BJ (cell line): ENCODE data around the gene ADAM15. TPM values are rescaled to one million over a fixed set of nuclear protein-coding genes. Genes with fewer than 3 reads are reported as not detected.

ENCODE experiments used
- CTCF ChIA-PET: fragments of 350-600 bp; formaldehyde crosslinking; extraction: SDS; loops from one replicate; lab custom pipeline; 2021; ENCODE audit warnings: antibody characterized with exemption, inconsistent platforms; lab: Yijun Ruan, JAX
- POLR2A ChIA-PET: fragments of 300-600 bp; sonication (Branson Sonifier 250); formaldehyde crosslinking; extraction: SDS; loops from one replicate; lab custom pipeline; 2021; ENCODE audit warnings: antibody characterized with exemption; lab: Charles Lee
- DNase-seq: peaks from one replicate; pipeline ENCODE4 v3.0.0-alpha.2; 2011; ENCODE audit warnings: low read depth
- H3K27me3 ChIP-seq: 2 replicates; pipeline ENCODE4 v1.6.0; 2011; ENCODE audit warnings: low read length; ENCODE audit not compliant: control insufficient read depth, insufficient read depth
- H3K36me3 ChIP-seq: 2 replicates; pipeline ENCODE4 v1.5.1; 2011; ENCODE audit warnings: low read length; ENCODE audit not compliant: control insufficient read depth, insufficient read depth
- H3K4me3 ChIP-seq: 2 replicates; pipeline ENCODE4 v1.5.1; 2011; ENCODE audit warnings: low read depth, mild to moderate bottlenecking, control low read depth, low read length
- polyA plus RNA-seq: library from polyadenylated mRNA; depleted of rRNA; stranded (reverse); fragments of >200 nt; gene quantifications from 2 replicates; pipeline ENCODE4 v1.2.3, GENCODE V29; 2011
- TF ChIP-seq, protein P1 (sequence below): IDR thresholded peaks from 2 replicates; pipeline ENCODE4 v1.5.1; 2011; ENCODE audit warnings: low read depth, mild to moderate bottlenecking, control low read depth, inconsistent platforms, low read length, moderate library complexity; ENCODE audit not compliant: insufficient read depth

The ADAM15 gene
- polyA plus RNA-seq, 1 experiment = 88.8 TPM

DNA sequence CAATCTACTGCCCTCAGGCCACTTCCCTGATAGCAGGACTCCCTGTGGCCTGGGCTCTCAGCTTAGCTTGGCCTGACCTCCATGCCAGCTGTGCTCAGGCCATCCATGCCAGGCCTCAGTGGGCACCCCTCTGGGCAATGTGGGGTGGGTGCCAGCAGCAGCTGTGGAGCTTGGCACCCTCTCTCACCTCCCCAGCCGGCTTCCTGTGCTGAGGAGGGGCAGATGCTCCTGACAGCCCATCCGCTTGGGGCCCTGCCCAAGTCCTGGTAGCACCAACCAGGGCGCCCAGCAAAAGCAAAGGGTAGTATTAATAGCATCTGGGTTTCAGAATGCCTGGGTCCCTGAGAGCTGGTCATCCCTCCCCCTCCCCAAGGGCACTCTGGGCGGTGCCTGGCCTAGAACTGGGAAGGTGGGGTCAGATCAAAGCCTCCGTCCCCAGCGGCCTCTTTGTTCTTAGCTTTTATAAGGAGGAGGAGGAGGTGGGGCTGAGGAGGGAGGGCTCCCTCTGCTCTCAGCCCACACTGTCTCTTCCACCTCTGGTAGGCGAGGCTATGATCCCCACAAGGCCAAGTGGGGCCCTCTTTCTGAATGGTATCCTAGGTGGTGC, 18.5 kb downstream of the ADAM15 start:
- CTCF ChIA-PET = interaction anchor here (1.4 to 17.0 kb wide), 3 partner anchors 8 to 25 kb away, joined by 4 to 147 read pairs (median 26); no protein-coding TSS in a partner anchor
- Histone ChIP-seq H3K27me3 (no peaks in the 10 kb centered on the region), H3K4me3 (no peak overlapping the region), H3K36me3 (peaks cover 11% of the 10 kb centered on the region)
- TF ChIP-seq, protein P1, sequence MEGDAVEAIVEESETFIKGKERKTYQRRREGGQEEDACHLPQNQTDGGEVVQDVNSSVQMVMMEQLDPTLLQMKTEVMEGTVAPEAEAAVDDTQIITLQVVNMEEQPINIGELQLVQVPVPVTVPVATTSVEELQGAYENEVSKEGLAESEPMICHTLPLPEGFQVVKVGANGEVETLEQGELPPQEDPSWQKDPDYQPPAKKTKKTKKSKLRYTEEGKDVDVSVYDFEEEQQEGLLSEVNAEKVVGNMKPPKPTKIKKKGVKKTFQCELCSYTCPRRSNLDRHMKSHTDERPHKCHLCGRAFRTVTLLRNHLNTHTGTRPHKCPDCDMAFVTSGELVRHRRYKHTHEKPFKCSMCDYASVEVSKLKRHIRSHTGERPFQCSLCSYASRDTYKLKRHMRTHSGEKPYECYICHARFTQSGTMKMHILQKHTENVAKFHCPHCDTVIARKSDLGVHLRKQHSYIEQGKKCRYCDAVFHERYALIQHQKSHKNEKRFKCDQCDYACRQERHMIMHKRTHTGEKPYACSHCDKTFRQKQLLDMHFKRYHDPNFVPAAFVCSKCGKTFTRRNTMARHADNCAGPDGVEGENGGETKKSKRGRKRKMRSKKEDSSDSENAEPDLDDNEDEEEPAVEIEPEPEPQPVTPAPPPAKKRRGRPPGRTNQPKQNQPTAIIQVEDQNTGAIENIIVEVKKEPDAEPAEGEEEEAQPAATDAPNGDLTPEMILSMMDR = no peak
- POLR2A ChIA-PET = no interaction called here
- no peak for DNase-seq

DNA sequence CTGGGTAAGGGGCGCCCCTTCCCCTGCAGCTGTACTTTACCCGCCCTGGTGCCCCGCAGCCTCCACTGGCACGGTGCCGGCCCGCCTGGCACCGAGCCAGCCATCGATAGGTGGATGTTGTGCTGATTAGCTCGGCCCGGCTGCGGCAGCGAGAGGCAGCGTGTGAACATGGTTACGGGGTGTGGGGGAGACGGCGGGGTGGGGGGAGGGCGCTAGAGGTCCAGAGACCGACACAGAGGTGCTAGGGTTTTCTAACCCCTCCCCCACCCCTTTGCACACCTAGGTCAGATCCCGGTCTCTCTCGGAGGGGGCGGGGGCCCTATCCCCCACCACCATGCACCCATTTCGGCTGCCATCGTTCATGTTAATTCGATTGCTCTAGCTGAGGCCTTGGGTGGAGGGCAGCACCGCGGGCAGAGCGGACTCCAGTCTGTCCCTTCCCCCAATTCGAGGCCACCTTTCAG, 19.1 kb downstream of the ADAM15 start:
- TF ChIP-seq, protein P1 = no peak
- no peak overlapping the region for H3K4me3 ChIP-seq
- no peaks in the 10 kb centered on the region for H3K27me3 ChIP-seq
- DNase-seq = no peak
- peaks cover 11% of the 10 kb centered on the region for H3K36me3 ChIP-seq
- POLR2A ChIA-PET = interaction anchor here (0.5 kb wide), 1 partner anchor 53 kb away, joined by 3 read pairs; no protein-coding TSS in a partner anchor
- CTCF ChIA-PET = interaction anchor here (1.0 to 17.0 kb wide), 5 partner anchors 9 to 101 kb away, joined by 3 to 147 read pairs (median 4); no protein-coding TSS in a partner anchor

DNA sequence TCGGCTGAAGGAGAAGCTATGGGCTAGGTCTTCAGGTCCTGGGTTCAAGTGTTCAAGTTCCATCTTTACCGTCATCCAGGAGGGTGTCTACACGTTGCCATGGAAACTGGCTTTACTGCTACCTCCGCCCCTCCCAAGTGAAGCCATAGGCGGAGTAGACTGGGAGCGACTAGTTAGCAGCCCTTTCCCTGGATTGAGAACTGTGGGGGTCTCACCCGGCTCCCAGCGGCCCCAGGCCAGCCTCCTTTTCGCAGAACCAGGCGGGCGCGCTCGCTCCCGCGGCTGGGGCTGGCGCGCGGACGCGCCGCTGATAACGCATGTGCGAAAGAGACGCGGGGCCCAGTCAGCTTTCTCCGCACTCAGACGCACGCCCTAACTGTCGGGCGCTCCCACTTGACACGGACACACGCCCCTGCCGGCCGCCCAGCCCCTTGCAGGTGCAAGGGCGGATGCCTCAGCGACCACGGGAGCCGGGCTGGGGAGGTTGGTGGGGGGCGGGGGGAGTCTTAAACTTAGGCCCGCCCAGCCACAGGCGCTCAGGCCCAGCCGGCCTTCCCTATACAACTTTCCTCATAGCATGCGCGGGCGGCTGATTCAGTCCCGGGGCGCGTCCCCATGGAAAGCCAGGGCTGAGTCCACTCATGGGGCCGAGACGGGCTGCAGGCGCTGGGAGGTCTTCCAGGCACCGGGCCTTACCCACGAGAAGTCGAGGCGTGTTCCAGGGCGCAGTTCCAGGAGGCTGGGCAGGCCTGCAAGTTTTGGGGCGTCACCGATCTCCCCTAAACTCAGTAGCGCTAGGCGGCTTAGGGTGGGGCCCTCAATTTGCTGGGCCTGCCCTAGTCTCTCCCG, 19.8 kb downstream of the ADAM15 start:
- ChIA-PET CTCF (interaction anchor here (1.0 to 17.0 kb wide), 8 partner anchors 9 to 116 kb away, joined by 3 to 147 read pairs (median 4); no protein-coding TSS in a partner anchor), POLR2A (interaction anchor here (0.5 kb wide), 1 partner anchor 54 kb away, joined by 3 read pairs; no protein-coding TSS in a partner anchor)
- peaks cover 11% of the 10 kb centered on the region for H3K36me3 ChIP-seq
- H3K4me3 ChIP-seq = peak overlapping the region; percentile 36
- H3K27me3 ChIP-seq = no peaks in the 10 kb centered on the region
- TF ChIP-seq, protein P1 = peak; percentile 54
- DNase-seq = no peak

DNA sequence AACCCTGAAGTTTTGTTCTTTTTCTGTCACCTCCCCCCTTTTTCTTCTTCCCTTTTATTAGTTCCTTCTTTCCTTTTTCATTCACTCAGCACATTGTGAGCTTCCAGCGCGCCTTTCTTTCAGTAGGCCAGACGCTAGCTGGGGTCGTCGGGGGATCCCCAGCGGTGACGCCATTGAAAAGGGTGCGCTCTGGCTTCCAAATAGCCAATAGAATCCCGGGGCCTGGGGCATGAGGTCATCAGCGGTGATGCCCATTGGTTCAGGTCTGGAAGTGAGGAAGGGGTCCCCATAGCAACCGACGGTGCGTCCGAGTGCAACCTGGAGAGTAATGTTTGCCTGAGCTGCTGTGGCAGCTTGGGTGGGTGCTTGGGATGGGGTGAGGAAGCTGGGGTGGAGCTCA, 20.6 kb downstream of the ADAM15 start:
- CTCF ChIA-PET = interaction anchor here (1.0 to 17.0 kb wide), 5 partner anchors 10 to 116 kb away, joined by 3 to 147 read pairs (median 5); no protein-coding TSS in a partner anchor
- POLR2A ChIA-PET = no interaction called here
- no peak for DNase-seq
- H3K27me3 ChIP-seq = peaks cover 1% of the 10 kb centered on the region; the same call in 1 of the 2 replicates
- TF ChIP-seq, protein P1 = no peak
- H3K4me3 ChIP-seq = no peak overlapping the region
- peaks cover 10% of the 10 kb centered on the region for H3K36me3 ChIP-seq
